HG03460 (cell line): ENCODE results near the gene PANK2.

Experiments
- ATAC-seq: cut with Tn5 transposase; IDR thresholded peaks from one replicate; pipeline ENCODE4 v1.9.1; 2021; ENCODE audit not compliant: unreplicated experiment

The PANK2 gene

DNA sequence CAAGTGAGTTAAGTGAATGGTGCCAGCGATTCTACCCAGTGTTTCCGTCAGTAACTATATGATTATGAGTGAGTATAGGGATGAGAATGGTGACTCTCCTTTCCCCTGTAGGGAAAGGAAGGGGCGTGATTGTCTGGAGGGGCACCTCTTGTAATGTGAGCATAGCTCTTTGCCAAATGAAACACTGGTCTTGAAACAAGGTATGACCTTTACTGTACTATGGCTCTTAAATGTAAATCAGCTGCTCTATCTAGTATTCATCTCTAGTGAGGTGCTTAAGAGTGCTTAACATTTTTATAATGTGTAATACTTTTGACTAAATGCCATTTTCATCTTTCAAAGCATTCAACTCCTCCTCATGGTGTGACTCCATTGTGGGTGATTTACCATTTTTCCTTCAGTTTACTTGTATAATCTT lies 11.0 kb downstream of the PANK2 start:
- ATAC-seq = no peak

DNA sequence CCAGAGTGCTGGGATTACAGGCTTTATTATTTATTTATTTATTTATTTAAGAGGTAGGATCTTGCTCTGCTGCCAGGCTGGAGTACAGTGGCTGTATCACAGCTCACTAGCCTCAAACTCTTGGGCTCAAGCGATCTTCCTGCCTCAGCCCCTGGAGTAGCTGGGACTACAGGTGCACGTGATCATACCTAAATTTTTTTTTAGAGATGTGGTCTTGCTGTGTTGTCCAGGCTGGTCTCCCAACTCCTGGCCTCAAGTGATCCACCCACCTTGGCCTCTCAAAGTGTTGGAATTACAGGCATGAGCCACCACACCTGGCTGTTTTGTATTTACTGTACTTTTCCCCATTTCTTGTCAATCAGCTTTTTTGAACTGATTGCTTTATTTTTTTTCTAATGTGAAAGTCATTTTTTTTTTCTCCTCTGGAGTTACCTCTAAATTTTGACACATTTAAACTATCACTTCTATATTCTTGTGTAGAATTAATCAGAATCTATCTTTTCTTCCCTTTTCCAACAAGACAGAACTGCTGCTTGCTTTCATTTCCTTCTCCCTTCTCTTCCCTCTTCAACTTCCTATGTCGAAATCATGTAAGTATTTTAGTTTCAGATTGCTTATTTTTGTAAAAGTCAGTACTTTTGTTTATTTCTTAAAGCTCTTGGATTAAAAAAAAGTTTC lies 12.0 kb downstream of the PANK2 start:
- ATAC-seq = no peak

DNA sequence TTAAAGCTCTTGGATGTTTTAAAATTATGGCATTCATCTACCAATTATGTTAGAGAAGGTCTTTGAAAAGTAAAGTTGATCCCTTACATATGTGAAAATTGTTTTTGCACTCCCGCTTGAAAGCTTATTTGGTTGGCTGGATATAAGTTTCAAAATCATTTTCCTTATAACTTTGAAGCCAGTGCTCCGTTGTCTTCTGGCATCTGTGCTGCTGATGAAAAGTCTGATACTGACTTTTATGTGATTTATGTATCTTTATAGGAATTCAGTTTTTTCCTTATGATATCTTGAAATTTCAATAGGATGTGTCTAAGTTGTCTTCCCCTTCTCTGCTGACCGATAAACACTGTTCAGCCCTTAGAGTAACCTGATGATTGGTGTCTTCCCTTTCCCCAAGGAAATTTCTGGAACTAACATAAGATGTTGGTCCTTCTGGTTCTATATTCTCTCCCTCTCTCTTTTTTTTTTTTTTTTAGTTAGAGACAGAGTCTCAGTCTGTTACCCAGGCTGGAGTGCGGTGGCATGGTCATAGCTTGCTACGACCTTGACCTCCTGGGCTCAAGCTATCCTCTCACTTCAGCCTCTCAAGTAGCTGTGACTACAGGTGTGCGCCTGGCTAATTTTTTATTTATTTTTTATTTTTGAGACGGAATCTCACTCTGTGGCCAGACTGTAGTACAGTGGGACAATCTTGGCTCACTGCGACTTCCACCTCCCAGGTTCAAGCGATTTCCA lies 12.7 kb downstream of the PANK2 start:
- no peak for ATAC-seq

DNA sequence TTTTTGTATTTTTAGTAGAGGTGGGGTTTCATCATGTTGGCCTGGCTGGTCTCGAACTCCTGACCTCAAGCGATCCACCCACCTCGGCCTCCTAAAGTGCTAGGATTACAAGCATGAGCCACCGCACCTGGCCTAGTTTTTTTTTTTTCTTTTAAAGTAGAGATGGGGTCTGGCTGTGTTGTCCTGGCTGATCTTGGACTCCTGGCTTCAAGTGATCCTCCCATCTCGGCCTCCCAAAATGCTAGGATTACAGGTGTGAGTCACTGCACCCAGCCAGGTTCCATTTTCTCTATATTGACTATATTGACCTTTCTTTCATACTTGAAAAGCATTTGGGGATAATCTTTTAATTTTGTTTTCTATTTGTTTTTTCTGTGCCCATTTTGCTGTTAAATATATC lies 13.3 kb downstream of the PANK2 start:
- no peak for ATAC-seq

DNA sequence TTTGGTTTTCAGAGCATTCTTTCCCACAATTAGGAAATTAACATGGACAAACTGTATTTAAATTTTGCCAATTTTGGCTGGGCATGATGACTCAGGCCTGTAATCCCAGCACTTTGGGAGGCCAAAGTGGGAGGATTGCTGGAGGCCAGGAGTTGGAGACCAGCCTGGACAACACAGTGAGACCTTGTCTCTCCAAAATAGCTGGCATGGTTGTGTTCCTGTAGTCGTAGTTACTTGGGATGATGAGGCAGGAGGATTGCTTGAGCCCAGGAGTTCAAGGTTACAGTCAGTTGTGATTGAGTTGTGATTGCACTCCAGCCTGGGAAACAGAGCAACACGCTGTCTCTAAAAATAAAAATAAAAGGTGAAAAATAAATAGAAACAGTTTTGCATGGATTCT lies 15.0 kb downstream of the PANK2 start:
- no peak for ATAC-seq

DNA sequence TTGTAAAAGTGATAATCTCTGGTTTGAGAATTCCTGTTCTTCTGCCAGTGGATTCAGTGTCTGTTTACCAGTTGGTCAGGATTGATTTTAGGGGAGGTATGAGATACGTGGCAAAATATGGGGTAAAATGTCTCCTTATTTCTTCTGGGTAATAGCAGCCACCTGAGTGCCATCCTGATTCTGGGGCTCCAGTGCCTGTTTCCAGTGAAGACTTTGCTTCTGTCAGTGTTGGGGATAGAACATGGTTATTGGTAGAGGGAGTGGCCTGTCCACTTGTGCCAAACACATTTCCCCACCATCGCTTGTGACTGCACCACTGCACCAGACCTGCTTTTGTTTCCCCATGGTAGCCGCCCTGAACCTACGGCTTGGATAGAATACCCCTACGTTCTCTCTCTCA lies 15.7 kb downstream of the PANK2 start:
- ATAC-seq = no peak

DNA sequence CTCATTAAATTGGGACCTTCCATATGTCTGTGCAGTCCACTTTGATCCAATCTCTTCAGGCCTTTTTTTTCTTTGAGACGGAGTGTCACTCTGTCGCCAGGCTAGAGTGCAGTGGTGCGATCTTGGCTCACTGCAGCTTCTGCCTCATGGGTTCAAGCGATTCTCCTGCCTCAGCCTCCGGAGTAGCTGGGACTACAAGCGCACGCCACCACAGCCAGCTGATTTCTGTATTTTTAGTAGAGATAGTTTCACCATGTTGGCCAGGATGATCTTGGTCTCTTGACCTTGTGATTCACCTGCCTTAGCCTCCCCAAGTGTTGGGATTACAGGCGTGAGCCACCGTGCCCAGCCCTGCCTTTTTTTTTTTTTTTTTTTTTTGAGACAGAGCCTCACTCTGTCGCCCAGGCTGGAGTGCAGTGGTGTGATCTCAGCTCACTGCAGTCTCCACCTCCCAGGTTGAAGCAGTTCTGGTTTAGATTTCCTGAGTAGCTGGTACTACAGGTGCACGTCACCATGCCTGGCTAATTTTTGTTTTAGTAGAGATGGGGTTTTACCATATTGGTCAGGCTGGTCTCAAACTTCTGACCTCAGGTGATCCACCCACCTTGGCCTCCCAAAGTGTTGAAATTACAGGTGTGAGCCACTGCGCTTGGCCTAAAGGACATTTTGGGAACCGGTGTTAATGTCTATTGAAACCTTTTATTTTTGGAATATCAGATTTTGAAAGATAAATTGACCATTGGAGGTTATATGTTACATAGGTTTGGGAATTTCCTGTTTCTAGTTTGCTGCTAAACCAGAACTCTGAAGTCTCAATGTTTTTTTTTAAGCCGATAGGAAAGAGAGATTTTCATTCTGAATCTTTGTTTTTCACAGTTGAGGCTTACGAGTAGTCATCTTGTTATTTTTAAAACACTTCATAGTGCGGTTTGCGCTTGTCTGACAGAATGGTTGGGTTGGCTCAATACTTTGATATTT lies 17.8 kb downstream of the PANK2 start:
- ATAC-seq = peak; percentile 86

DNA sequence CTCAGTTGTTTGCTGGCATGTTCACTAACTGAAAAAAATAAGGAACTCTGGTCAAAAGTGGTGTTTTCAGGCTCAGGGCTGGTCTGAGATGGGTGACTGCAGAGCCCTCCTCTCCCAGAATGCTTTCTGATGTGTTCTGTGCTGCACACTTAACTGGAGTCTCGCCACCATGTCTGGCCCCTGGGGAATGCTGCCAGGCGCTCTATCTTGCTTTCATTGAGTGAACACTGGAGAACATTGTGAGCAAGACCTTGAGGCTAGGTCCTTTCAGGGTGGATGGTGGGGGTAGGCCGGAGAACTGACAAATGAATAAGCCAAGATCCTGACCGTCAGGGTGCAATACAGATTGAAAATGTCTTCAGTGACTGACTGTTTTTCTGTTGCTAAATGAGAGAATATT lies 19.5 kb downstream of the PANK2 start:
- no peak for ATAC-seq

DNA sequence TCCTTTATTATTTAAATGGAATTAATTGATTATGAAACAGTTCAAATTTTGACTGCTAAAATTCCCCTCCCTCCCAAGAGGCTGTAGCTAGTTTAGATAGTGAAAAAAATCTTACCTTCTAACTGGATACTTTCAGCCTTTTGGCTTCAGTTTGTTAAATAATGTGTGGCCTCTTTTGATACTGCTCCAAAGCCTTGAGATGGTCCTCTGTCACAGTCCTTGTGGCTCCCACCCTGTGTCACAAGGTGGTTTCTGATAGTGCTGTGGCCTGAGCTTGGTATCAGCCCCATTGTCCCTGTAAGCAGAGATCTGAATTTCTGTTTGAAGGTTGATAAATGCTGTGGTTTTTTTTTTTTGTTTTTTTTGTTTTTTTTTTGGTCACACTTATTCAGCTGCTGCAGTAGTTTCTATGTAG lies 20.8 kb downstream of the PANK2 start:
- no peak for ATAC-seq

DNA sequence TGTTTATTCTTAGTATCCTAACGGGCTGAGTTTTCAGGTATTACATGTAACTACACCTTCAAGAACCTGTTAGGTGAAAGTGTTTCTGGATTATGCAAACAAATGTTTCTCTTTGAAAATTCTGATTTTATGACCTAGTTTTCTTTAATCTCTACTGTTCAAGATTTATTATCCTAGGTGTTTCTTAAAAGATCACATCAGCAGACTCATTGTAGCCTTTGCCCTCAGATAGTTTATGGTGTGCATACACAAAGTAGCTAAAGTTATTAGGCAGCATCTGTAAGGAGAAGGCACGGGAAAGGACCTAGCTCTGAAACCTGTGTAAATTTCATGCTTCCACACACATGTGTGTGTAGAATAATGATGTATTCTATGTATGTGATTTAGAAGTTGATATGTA lies 21.7 kb downstream of the PANK2 start:
- no peak for ATAC-seq

DNA sequence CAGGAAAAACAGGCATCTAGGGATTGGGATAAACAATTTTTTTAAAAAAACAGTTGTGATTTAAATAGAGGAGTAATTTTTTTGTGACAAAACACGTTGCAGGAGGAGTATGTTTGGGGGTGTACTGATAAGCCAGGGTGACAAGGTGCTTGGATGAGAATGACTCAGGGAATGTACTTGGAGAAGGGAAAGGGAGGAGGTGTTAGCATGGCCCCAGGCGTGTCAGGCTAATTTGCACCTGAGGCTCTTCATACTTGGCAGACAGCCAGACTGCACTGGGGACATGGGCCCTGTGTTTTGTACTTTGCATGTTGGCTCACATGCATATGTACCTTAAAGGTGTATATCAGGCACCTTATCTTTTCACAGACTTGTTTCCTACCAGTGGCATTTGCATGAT lies 22.8 kb downstream of the PANK2 start:
- no peak for ATAC-seq

DNA sequence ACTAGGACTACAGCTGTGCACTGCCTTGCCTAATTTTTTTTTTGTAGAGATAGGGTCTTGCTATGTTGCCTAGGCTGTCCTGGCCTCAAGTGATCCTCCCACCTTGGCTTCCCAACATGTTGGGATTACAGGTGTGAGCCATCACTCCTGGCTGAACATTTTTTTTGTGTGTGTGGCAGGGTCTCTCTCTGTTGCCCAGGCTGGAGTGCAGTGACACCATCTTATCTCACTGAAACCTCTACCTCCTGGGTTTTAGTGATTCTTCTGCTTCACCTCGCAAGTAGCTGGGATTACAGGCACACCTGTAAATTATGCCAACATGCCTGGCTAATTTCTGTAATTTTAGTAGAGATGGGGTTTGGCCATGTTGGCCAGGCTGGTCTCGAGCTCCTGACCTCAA lies 25.3 kb downstream of the PANK2 start:
- no peak for ATAC-seq

DNA sequence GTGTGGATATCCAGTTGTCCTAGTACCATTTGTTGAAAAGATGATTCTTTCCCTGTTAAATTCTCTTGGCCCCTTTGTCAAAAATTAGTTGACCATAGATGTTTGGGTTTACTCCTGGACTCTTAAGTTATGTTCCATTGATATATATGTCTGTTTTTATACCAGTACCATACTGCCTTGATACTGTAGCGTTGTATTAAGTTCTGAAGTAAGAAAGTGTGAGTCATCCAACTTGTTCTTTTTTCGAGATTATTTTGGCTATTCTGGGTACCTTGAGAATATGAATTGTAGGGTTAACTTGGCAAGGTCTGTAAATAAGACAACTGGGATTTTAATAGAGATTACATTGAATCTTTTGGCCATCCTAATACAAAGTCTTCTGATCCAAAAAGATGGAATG lies 26.5 kb downstream of the PANK2 start:
- no peak for ATAC-seq

DNA sequence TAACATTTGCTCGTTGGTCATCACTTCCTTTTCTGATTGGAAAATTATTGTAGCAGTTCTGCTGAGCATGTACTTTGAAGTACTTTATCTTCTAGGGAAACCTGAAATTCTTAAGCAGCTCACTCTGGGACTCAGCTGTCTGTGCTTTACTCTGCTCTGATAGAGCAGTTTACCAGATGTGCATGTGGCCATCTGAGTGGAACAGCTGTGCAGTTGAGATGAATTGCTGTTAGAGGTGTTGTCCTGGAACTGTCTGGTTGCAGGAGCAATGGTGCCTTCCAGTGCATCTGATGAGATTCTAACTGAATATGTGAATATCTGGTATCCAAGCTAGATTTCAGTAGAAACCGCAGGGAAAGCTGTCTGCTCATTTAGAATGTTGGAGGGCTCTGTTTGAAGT lies 27.2 kb downstream of the PANK2 start:
- no peak for ATAC-seq

DNA sequence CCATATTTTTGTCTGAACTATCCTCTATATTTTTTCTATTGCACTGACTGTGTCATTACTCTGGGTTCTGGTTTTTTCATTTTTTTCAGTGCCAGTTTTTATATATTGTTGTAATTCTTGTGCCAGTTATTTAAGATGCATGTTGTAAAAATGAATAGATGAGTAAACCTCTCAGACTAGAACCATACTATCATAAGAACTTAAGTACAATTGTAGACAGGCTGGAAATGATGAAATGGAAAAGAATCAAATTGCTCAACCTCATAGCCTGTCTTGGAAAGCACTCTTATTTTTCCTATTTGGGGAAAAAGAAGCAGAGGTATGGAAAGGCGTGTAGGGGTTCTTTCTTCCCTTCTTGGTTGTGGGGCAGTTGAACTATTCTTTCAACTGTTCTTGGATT lies 30.2 kb downstream of the PANK2 start:
- ATAC-seq = no peak

DNA sequence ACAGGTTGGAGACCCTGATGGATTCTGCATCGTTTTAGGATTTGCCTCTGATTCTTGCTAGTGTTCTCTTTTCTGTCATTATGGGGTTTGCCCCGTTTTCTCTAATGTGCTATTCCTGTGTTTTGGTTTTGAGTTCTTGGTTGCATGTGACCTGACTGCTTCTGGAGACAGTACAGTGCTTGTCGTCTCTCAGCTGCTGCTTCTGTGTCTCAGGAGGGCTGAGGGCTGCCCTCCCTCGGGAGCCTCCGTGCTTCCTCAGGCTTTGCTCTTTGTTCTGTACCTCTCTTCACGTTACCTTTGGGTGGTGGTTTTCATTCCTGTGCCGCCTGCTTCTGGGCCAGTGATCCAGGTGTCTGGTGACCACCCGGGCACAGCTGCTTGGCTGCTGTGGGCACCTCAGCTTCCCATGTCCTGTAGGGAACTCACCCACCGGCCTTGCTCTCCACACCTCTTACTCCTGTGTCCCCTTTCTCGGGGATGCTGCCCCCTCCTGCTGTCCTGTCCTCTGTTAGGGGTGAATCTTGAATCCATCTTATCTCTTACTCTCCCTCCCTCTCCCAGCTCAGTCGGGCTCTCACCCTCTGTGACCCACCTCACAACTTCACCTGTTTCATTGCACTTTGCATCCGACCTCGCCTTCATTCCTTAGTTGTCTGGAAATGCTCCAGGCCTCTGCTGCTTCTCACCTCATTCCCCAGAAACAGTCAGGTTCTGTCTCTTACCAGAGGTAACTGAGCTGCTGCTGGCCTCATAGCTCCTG lies 33.2 kb downstream of the PANK2 start:
- no peak for ATAC-seq

DNA sequence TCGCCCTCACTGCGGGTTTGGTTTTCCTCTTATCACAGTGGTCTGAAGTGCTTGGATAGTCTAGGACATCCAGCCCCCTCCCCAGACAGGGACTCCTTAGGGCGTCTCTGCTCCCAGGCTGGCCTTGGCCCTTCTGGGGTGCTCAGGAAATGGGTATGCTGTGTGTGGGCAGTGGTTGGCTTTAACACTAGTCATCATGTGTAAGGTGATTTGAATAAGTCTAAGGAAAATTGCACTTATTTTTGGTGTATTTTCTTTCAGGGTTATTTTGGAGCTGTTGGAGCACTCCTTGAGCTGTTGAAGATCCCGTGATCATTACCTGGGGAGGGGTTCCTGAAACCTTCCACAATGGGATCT lies 33.8 kb downstream of the PANK2 start:
- ATAC-seq = no peak

DNA sequence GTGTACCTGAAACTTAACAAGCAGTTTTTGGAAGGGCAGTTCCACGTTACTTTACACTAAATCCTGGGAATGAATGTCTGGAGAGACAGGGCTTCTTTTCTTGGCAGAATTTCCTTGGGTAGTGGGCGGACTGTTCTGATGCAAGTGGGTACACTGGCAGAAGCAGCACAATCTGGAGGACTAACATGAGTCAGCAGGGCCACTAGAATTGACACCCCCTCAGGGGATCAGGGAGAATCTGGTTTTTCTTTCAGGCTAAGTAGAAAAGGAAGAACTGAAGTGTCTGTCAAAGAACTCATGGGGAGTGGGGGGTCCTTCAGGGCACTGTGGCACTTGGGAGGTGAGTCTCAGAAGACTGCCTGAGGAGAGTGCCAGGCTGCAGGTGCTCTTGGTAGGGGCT lies 34.6 kb downstream of the PANK2 start:
- ATAC-seq = no peak

DNA sequence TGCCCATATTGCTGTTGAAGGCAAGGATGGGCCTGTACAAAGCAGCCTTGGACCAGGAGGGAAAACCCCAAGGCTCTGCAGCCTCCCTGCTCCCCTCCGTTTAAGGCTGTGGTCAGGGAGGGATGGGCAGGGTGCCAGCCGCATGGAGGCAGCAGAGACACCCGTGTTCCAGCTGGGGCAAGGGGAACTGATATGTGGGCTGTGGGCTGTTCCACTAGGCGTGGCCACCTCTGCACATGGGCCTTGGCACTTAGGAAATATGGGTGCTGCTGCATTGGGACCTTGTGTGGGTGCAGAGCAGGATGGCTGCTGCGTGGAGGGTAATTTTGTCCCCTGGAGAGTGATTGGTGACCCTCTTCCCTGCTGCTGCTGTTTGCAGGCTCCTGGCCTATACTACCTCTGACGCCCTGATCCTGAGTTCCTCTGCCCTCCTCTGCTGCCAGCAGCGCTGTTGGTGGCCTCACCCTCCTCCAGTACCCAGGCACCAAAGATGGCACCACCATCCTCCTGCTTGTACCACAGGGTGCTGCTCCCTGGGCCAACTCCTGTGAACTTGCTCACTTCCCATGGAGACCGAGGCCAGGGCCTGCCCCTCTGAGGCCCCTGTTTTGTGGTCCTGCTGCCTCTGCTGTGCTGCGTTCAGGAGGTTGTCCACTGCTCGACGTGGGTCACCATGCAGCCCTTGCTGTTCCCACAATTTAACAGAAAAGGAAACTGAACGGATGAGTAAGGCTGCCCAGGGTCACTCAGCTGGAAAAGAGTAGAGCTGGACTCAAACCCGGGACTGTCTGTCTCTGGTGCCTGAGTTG lies 35.3 kb downstream of the PANK2 start:
- no peak for ATAC-seq

DNA sequence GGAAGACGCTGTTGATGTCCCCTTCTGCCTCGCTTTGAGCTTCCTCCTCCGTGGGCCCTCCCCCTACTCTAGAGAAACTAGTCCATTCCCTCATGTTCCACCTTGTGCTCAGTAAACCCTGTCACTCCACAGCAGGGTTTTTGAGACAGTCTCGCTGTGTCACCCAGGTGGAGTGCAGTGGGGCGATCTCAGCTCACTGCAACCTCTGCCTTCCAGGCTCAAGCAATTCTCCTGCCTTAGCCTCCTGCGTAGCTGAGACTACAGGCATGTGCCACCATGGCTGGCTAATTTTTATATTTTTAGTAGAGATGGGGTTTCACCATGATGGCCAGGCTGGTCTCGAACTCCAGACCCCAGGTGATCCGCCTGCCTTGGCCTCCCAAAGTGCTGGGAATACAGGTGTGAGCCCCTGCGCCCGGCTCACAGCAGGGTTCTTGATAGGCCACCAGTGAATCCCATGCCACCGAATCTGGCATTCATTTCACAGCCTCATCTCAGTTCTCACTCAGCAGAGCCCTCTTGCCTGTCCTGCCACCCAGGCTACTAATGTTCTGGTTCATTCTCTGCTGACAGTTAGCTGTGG lies 36.0 kb downstream of the PANK2 start:
- no peak for ATAC-seq
